Smooth muscle cell of the brain vasculature (primary cell): Measurements from ENCODE around the gene CELF2.
"Not testable (repeated sequence)": the region's sequence is repeated elsewhere in the genome, so short reads cannot be mapped to it uniquely, and the experiment has no call there.

ENCODE experiments used
- DNase-seq: peaks from one replicate; pipeline ENCODE4 v3.0.0-alpha.2; 2012; ENCODE audit warnings: low read depth, low spot score

CELF2 gene

DNA sequence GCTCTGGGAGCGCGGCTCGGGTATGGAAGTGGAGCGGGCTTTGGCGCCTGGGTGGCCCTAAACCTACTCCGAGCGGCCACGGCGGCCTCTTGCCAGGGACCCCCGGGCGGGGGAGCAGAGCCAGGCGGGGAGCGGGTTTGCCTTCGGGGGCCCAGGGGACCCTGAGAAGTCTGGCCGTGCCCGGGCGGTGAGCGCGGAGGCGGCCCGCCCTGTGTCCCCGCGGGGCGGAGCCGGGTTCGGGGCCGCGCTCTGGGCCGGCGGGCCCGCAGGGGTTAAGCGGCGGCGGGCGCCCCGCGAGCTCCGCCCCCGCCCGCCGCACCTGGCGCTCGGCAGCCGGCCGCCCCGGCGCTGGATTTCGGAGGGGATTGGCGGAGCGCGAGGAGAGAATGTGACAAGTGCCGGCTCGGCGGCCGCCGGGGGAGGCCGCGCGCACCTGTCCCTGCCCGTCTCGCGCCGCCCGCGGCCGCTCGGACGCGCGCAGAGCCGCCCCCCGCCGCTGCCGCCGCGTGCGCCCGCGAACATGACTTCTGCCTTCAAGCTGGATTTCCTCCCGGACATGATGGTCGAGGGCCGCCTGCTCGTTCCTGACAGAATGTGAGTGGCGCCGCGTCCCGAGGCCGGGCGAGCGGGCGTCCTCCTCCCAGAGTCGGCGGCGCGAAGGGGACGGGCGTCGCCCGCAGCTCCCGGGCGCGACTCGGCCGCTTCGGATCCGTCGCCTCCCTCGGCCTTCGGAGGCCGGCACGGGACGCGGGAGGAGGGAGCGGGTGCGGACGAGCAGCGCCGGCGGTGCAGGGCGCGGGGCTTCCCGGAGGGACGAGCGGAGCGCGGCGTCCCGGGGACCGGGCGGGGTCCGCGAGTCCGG, at the start of gene CELF2:
TSS of gene CELF2 (plus strand) at position 303 of the 862 bp plus-strand sequence. CDS start at position 521, 218 bp downstream.
- DNase-seq = no peak

DNA sequence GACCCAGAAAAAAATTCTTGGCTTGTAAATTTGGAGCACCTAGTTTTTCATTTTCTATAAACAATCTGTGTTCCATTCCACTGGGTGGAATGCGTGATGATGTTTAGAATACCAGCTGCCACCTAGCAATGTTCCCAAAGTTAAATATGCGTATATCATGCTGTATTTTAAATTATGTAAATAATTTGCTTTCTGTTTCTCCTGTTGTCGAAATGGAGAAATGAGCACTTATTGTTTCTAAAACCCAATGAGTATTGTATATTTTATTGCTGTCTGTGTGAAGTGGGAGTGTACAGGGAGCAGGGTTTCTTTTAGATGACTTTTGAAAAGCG, 49.4 kb upstream of the CELF2 start:
- DNase-seq = no peak

DNA sequence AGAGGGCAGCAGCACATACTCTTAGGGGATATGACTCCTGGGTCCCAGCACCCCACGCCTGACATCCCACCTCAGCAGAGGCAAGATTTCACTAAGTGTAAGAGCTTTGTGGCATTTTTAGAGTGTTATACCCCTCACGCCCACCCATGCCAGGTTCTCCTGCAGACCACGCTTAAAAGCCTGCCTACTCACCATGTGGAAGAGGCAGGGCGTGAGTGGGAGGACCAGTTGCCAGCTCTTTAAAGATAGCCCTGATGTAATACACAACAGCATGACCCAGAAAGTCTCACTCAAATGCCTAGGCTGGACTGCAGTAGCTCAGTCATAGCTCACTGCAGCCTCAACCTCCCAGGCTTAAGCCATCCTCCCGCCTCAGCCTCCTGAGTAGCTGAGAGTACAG, 44.4 kb upstream of the CELF2 start:
- no peak for DNase-seq

DNA sequence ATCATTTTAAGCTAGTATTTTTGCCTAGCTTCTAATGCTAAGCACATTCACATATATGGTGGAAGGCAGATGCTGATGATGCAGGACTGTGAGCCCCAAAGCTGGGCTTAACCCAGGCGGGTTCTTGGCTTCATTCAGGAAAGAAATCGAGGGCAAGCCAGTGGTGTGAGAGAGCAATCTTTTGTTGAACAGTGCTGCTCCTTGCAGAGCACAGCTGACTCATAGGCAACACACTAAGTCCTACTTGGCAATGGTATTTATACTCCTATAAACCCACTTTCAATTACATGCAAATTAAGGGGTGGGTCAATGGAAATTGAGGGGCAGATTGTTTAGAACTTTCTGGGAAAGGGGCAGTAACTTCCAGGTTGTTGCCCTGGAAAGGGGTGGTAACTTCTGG, 42.0 kb upstream of the CELF2 start:
- DNase-seq = no peak

GRCh38 chr10:10976652-10977051, 41.0 kb upstream of the CELF2 start:
- DNase-seq = no peak

DNA sequence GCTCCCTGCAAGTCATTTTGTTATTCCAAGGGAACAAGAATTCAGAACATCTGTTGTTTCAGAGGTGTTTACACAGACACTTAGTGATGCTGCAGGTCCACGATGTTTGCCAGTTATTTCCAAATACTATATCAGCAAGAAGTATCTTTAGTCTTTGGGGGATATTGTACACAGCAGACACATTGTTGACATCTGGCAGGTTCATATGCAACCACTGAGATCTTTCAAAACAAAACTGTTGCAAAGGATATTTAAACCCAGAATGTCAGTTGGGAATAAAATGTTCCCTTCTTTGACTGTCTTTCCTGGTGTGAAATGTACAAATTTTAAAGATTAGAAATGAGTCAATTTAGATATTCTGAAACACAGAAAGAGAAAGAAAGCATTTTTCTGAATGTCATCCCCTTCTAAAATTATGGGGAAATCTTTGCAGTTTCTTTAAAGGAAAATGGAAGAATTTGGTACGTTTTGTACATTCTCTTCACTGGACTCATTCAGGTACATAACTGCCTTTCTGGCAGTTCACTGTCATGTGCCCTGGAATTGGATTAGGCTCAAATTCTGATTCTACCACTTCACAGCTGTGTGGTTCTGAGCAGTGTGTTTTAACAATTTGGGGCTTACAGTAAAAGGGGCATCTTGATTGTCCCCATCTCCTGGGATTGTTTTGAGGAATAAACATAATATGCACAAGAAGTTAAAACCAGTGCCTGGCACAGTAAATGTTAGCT, 40.3 kb upstream of the CELF2 start:
- no peak for DNase-seq

- no peak for DNase-seq
These were observed 39.7 kb upstream of the CELF2 start for GRCh38 chr10:10977978-10978377.

DNA sequence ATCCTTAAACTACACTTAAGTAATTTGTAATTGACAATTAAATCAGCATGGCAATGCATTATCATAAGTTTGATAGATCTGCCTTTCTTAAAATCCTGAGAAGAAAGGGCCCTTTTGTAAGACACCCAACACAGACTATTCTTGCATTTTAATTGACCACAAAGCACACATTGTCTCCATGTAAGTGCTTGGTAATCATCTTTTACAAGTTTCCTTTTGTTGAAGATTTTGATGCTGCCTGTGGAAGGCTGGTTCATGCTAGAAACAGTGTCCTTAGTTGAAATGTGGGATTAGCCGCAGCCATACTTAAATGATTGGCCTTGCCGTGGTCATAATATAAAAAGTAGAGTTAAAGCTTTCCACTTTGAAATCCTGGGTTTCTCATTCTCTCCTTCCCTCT, 32.3 kb upstream of the CELF2 start:
- DNase-seq = no peak

GRCh38 chr10:10986606-10987005, 31.1 kb upstream of the CELF2 start:
- no peak for DNase-seq

- DNase-seq = no peak
These were observed 30.6 kb upstream of the CELF2 start for GRCh38 chr10:10987111-10987510.

DNA sequence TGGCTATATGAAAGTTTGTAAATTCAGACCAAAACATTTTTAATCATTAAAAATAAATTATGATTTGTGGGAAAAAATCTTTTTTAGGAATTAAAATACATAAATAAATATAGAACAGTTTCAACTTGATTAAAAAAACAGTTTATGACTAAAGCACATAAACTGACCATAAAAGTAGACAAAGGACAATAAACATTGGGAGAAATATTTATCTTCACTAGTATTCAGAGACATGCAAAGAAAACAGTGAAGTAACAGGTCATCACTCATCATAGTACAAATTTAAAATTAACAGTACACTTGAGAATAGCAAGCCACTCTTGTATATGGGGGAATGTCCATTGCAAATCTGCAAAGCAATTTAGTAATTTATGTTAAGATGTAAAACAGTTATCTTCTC, 28.0 kb upstream of the CELF2 start:
- DNase-seq = no peak

GRCh38 chr10:10991144-10991543, 26.5 kb upstream of the CELF2 start:
- no peak for DNase-seq

- DNase-seq = no peak
These were observed 25.6 kb upstream of the CELF2 start for GRCh38 chr10:10992072-10992471.

DNA sequence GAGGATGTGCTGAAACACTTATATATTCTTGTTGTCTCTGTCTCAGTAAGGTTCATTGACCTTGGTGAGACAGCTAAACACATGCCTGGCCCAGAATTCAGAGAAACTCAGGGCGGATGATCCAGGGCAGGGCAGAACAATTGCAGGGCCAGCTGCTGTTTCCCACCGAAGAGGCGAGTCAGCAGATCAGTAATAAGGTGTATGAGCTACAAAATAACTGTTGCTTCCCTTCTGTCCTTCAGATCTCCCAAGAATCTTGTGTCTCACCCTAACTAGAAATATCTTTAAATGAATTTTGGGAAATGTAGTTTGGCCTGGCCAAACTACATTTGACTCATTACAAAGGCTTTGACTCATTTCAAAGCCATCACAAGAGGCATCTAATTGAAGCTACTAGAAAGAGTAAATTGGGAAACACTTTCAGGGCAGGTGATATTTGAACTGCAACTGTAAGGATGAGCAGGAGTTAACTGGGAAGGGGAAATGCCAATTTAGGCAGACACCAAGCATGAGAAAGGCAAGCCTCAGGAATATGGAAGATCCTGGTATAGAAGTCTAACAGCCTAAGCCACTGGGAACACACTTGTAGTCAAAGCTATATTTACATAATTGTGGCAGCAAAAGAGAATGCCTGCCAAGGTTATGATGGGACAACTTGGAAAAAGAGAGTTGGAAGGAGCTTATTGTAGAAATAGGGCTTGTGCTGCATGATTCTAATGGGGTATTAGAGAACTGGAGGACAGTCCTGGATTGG, 24.5 kb upstream of the CELF2 start:
- no peak for DNase-seq

GRCh38 chr10:10993785-10994184, 23.9 kb upstream of the CELF2 start:
- DNase-seq = no peak

GRCh38 chr10:10994360-10994759, 23.3 kb upstream of the CELF2 start:
- no peak for DNase-seq

DNA sequence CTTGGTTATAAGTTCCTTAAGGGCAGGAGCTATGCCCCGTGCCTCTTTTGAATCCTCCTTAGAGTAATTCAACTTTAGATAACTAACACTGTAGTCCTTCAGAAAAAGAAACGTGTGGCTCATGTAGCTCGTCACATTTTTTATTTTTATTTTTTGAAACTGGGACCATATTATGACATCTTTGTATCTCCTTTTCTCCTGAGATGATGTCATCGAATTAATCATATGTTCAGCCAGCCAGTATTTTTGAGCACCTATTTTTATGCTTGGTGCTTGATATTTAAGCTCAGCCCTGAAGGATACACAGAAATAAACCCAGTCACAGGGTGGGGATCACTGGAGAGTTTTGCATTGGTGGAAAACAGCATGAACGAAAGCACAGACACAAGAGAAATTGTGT, 22.6 kb upstream of the CELF2 start:
- no peak for DNase-seq

GRCh38 chr10:10996966-10997620, 20.6 kb upstream of the CELF2 start:
- DNase-seq = no peak

GRCh38 chr10:10999501-10999900, 18.2 kb upstream of the CELF2 start:
- not testable (repeated sequence) for DNase-seq

- DNase-seq = no peak
These were observed 15.2 kb upstream of the CELF2 start for GRCh38 chr10:11002485-11002884.

DNA sequence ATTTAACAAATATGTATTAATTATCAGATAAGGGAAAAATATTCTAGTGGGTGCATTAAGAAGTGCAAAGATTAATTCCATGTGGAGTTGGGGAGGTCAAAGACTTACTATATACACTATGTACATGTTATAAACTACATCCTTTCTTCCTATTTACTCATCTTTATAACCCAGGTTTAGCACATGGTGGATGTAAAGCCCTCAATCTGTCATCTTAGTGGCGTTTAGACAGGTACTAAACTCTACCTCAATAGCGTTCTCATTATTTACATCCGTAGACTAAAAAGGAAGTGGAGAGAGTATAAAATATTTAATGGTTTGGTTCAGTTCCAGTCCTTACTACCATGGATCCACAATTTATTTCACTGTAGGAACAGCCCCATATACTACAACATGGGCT, 14.8 kb upstream of the CELF2 start:
- DNase-seq = no peak

DNA sequence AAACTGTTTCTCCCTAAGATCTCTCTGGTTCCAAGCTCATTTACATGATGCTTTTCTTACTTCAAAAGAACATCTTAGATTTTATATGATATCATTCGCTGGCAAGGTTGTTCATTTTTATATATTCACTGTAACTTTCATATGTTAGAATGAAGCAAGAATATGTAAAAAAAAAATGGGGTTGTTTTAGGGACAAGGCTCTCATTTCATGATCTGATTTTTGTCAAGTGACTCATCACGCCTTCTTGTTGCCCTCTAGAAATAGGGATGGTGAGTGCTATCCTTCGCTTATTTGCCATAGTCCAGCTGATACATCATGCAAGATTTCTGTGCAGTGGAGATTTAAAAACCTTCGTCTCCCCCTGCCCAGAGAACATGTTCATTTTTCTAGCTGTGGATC, 14.0 kb upstream of the CELF2 start:
- no peak for DNase-seq
